ENCODE results near the gene IGSF21. TPM values are rescaled to one million over a fixed set of nuclear protein-coding genes. Genes with fewer than 3 reads are reported as not detected.

IGSF21 gene
- total RNA-seq, 1 experiment from 2014 or later: not detected

- no peak for DNase-seq (ENCODE audit: low read depth)
Observed at GRCh38 chr1:18294437-18295176, 187.0 kb downstream of the IGSF21 start.

- DNase-seq (ENCODE audit: low read depth): no peak
Observed at GRCh38 chr1:18297896-18298648, 190.5 kb downstream of the IGSF21 start.

GRCh38 chr1:18299441-18300338 lies 192.1 kb downstream of the IGSF21 start:
- DNase-seq (ENCODE audit: low read depth): no peak

- no peak for DNase-seq (ENCODE audit: low read depth)
Observed at GRCh38 chr1:18300376-18300775, 192.8 kb downstream of the IGSF21 start.

- no peak for DNase-seq (ENCODE audit: low read depth)
Observed at GRCh38 chr1:18302788-18303413, 195.3 kb downstream of the IGSF21 start.

- DNase-seq (ENCODE audit: low read depth): no peak
Observed at GRCh38 chr1:18304151-18304869, 196.7 kb downstream of the IGSF21 start.

GRCh38 chr1:18305182-18305795 lies 197.7 kb downstream of the IGSF21 start:
- DNase-seq (ENCODE audit: low read depth): no peak

GRCh38 chr1:18307329-18307898 lies 199.8 kb downstream of the IGSF21 start:
- no peak for DNase-seq (ENCODE audit: low read depth)

GRCh38 chr1:18309552-18310155 lies 202.1 kb downstream of the IGSF21 start:
- DNase-seq (ENCODE audit: low read depth): no peak

- no peak for DNase-seq (ENCODE audit: low read depth)
Observed at GRCh38 chr1:18312961-18313360, 205.4 kb downstream of the IGSF21 start.

- DNase-seq (ENCODE audit: low read depth): no peak
Observed at GRCh38 chr1:18313523-18313922, 205.9 kb downstream of the IGSF21 start.

- no peak for DNase-seq (ENCODE audit: low read depth)
Observed at GRCh38 chr1:18314399-18314798, 206.8 kb downstream of the IGSF21 start.

GRCh38 chr1:18315449-18315848 lies 207.9 kb downstream of the IGSF21 start:
- no peak for DNase-seq (ENCODE audit: low read depth)

GRCh38 chr1:18316764-18317163 lies 209.2 kb downstream of the IGSF21 start:
- no peak for DNase-seq (ENCODE audit: low read depth)

- no peak for DNase-seq (ENCODE audit: low read depth)
Observed at GRCh38 chr1:18319099-18319498, 211.5 kb downstream of the IGSF21 start.

GRCh38 chr1:18320051-18320450 lies 212.5 kb downstream of the IGSF21 start:
- no peak for DNase-seq (ENCODE audit: low read depth)

- no peak for DNase-seq (ENCODE audit: low read depth)
Observed at GRCh38 chr1:18322368-18323032, 214.9 kb downstream of the IGSF21 start.

- no peak for DNase-seq (ENCODE audit: low read depth)
Observed at GRCh38 chr1:18323259-18323658, 215.7 kb downstream of the IGSF21 start.

- DNase-seq (ENCODE audit: low read depth): no peak
Observed at GRCh38 chr1:18324246-18324645, 216.6 kb downstream of the IGSF21 start.
